IMR-90 (cell line): ENCODE data around the gene NPPB.
"Not testable (repeated sequence)": the region's sequence is repeated elsewhere in the genome, so short reads cannot be mapped to it uniquely, and the experiment has no call there.

Experiments used
- BHLHE40 ChIP-seq: fragments of 150-350 bp; IDR thresholded peaks from 2 replicates; pipeline ENCODE4 v1.6.1; 2016; ENCODE audit warnings: mild to moderate bottlenecking, low read depth, low read length
- CEBPB ChIP-seq: IDR thresholded peaks from 2 replicates; pipeline ENCODE4 v1.6.1; 2012; ENCODE audit warnings: low read depth, low read length, improper control_type of control experiment
- FOS ChIP-seq: fragments of 150-350 bp; IDR thresholded peaks from 2 replicates; pipeline ENCODE4 v1.6.1; 2016; ENCODE audit warnings: low read depth, low read length
- MAFK ChIP-seq: IDR thresholded peaks from 2 replicates; pipeline ENCODE4 v1.6.1; 2012; ENCODE audit warnings: low read depth, low read length, improper control_type of control experiment
- MAZ ChIP-seq: IDR thresholded peaks from 2 replicates; pipeline ENCODE4 v1.6.1; 2012; ENCODE audit warnings: low read depth, mild to moderate bottlenecking, low read length, improper control_type of control experiment, moderate library complexity, borderline replicate concordance
- MXI1 ChIP-seq: IDR thresholded peaks from 2 replicates; pipeline ENCODE4 v1.6.1; 2012; ENCODE audit warnings: low read depth, mild to moderate bottlenecking, low read length, moderate library complexity, borderline replicate concordance
- POLR2A ChIP-seq: IDR thresholded peaks from 2 replicates; pipeline ENCODE4 v1.6.1; 2012; ENCODE audit warnings: mild to moderate bottlenecking, low read depth, low read length
- RAD21 ChIP-seq: IDR thresholded peaks from 2 replicates; pipeline ENCODE4 v1.6.1; 2012; ENCODE audit warnings: low read length, improper control_type of control experiment
- SMC3 ChIP-seq: fragments of 150-350 bp; IDR thresholded peaks from 2 replicates; pipeline ENCODE4 v1.6.1; 2016; ENCODE audit warnings: low read depth, mild to moderate bottlenecking, antibody characterized with exemption, low read length, moderate library complexity
- TF ChIP-seq, protein P1 (sequence below): conservative IDR thresholded peaks from 2 replicates; pipeline ENCODE4 v1.5.1; 2012; ENCODE audit warnings: mild to moderate bottlenecking, low read depth, low read length, improper control_type of control experiment
- TF ChIP-seq, protein P2 (sequence below): fragments of 150-350 bp; IDR thresholded peaks from 2 replicates; pipeline ENCODE4 v1.6.1; 2016; ENCODE audit warnings: low read depth, mild to moderate bottlenecking, low read length, moderate library complexity, borderline replicate concordance
- TF ChIP-seq, protein P3 (sequence below): fragments of 150-350 bp; IDR thresholded peaks from 2 replicates; pipeline ENCODE4 v1.6.1; 2017; ENCODE audit warnings: mild to moderate bottlenecking, antibody characterized with exemption, low read length, low read depth

DNA sequence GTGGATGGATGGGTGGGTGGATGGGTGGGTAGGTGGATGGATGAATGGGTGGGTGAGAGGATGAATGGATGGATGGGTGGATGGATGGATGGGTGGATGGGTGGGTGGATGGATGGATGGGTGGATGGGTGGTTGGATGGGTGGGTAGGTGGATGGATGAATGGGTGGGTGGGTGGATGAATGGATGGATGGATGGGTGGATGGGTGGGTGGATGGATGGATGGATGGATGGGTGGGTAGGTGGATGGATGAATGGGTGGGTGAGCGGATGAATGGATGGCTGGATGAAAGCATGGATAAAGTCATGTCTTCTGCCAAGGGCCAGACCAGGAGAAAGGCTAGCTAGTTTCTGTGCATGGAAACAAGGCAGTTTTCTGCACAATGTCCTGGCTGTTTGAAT lies 35.8 kb upstream of the NPPB start:
- not testable (repeated sequence) for TF ChIP-seq MXI1, MAFK, SMC3, POLR2A, BHLHE40, MAZ, RAD21, CEBPB, FOS
- TF ChIP-seq, protein P1, sequence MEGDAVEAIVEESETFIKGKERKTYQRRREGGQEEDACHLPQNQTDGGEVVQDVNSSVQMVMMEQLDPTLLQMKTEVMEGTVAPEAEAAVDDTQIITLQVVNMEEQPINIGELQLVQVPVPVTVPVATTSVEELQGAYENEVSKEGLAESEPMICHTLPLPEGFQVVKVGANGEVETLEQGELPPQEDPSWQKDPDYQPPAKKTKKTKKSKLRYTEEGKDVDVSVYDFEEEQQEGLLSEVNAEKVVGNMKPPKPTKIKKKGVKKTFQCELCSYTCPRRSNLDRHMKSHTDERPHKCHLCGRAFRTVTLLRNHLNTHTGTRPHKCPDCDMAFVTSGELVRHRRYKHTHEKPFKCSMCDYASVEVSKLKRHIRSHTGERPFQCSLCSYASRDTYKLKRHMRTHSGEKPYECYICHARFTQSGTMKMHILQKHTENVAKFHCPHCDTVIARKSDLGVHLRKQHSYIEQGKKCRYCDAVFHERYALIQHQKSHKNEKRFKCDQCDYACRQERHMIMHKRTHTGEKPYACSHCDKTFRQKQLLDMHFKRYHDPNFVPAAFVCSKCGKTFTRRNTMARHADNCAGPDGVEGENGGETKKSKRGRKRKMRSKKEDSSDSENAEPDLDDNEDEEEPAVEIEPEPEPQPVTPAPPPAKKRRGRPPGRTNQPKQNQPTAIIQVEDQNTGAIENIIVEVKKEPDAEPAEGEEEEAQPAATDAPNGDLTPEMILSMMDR, result not testable (repeated sequence)
- TF ChIP-seq, protein P2, sequence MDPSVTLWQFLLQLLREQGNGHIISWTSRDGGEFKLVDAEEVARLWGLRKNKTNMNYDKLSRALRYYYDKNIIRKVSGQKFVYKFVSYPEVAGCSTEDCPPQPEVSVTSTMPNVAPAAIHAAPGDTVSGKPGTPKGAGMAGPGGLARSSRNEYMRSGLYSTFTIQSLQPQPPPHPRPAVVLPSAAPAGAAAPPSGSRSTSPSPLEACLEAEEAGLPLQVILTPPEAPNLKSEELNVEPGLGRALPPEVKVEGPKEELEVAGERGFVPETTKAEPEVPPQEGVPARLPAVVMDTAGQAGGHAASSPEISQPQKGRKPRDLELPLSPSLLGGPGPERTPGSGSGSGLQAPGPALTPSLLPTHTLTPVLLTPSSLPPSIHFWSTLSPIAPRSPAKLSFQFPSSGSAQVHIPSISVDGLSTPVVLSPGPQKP, result not testable (repeated sequence)
- TF ChIP-seq, protein P3, sequence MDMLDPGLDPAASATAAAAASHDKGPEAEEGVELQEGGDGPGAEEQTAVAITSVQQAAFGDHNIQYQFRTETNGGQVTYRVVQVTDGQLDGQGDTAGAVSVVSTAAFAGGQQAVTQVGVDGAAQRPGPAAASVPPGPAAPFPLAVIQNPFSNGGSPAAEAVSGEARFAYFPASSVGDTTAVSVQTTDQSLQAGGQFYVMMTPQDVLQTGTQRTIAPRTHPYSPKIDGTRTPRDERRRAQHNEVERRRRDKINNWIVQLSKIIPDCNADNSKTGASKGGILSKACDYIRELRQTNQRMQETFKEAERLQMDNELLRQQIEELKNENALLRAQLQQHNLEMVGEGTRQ, result not testable (repeated sequence)
